Neuron (in vitro differentiated cells): ENCODE measurements around the gene GNG8.

Experiments
- H2AFZ ChIP-seq: one replicate; pipeline ENCODE4 v1.6.1; 2013; ENCODE audit warnings: low read depth, mild to moderate bottlenecking, inconsistent platforms, low read length, moderate library complexity
- H3K27me3 ChIP-seq: one replicate; pipeline ENCODE4 v1.6.1; 2013; ENCODE audit warnings: low read length; ENCODE audit not compliant: insufficient read depth
- H3K36me3 ChIP-seq: one replicate; pipeline ENCODE4 v1.6.1; 2013; ENCODE audit warnings: low read length; ENCODE audit not compliant: insufficient read depth
- H3K4me1 ChIP-seq: one replicate; pipeline ENCODE4 v1.6.1; 2013; ENCODE audit warnings: low read length; ENCODE audit not compliant: insufficient read depth
- H3K4me3 ChIP-seq: 2 replicates; pipeline ENCODE4 v1.5.1; 2013; ENCODE audit warnings: mild to moderate bottlenecking, low read length, moderate library complexity
- H3K9me3 ChIP-seq: one replicate; pipeline ENCODE4 v1.6.1; 2013; ENCODE audit warnings: low read length

GNG8 gene

GRCh38 chr19:46635920-46636761 lies at the start of gene GNG8:
Gene GNG8, minus strand, starts transcription at chr19:46636202. Its CDS starts 1,520 bp downstream, at chr19:46634682.
- Histone ChIP-seq H3K36me3 (no peaks in the 10 kb centered on the region), H3K4me3 (no peak within 1 kb of the TSS), H3K4me1 (peaks cover 43% of the 10 kb centered on the region), H2AFZ (no peak within 1 kb of the TSS), H3K27me3 (peaks cover 36% of the 10 kb centered on the region), H3K9me3 (no peaks in the 10 kb centered on the region)

- Histone ChIP-seq H3K4me1 (no peaks in the 10 kb centered on the region), H2AFZ (no peak overlapping the region), H3K9me3 (no peaks in the 10 kb centered on the region), H3K4me3 (no peak overlapping the region), H3K27me3 (no peaks in the 10 kb centered on the region), H3K36me3 (peaks cover 57% of the 10 kb centered on the region)
These were observed 49.2 kb upstream of the GNG8 start for GRCh38 chr19:46685189-46685588.

- H3K36me3 ChIP-seq, result peaks cover 51% of the 10 kb centered on the region
- no peak overlapping the region for H2AFZ ChIP-seq
These were observed 42.2 kb upstream of the GNG8 start for GRCh38 chr19:46678110-46678732.

GRCh38 chr19:46674416-46675178 lies 38.6 kb upstream of the GNG8 start:
- H3K27me3 ChIP-seq, result no peaks in the 10 kb centered on the region

More at GRCh38 chr19:46678110-46678732, 42.2 kb upstream of the GNG8 start:
- H3K4me3 ChIP-seq, result no peak overlapping the region
- no peaks in the 10 kb centered on the region for H3K27me3 ChIP-seq
- no peaks in the 10 kb centered on the region for H3K9me3 ChIP-seq
- no peaks in the 10 kb centered on the region for H3K4me1 ChIP-seq

GRCh38 chr19:46670813-46671212 lies 34.8 kb upstream of the GNG8 start:
- Histone ChIP-seq H2AFZ (no peak overlapping the region), H3K9me3 (no peaks in the 10 kb centered on the region), H3K36me3 (peaks cover 26% of the 10 kb centered on the region), H3K4me3 (no peak overlapping the region), H3K4me1 (no peaks in the 10 kb centered on the region), H3K27me3 (no peaks in the 10 kb centered on the region)

More at GRCh38 chr19:46674416-46675178, 38.6 kb upstream of the GNG8 start:
- no peak overlapping the region for H3K4me3 ChIP-seq
- H3K4me1 ChIP-seq, result no peaks in the 10 kb centered on the region
- H3K36me3 ChIP-seq, result peaks cover 44% of the 10 kb centered on the region
- no peaks in the 10 kb centered on the region for H3K9me3 ChIP-seq
- no peak overlapping the region for H2AFZ ChIP-seq

GRCh38 chr19:46668662-46669061 lies 32.7 kb upstream of the GNG8 start:
- Histone ChIP-seq H3K4me3 (no peak overlapping the region), H3K4me1 (no peaks in the 10 kb centered on the region), H2AFZ (no peak overlapping the region), H3K9me3 (no peaks in the 10 kb centered on the region), H3K36me3 (peaks cover 10% of the 10 kb centered on the region), H3K27me3 (no peaks in the 10 kb centered on the region)

- Histone ChIP-seq H3K9me3 (no peaks in the 10 kb centered on the region), H3K4me3 (no peak overlapping the region), H3K27me3 (no peaks in the 10 kb centered on the region), H3K4me1 (peaks cover 11% of the 10 kb centered on the region), H2AFZ (no peak overlapping the region), H3K36me3 (no peaks in the 10 kb centered on the region)
These were observed 29.1 kb upstream of the GNG8 start for GRCh38 chr19:46665072-46665471.

- Histone ChIP-seq H3K4me3 (peak overlapping the region; percentile 22), H3K36me3 (no peaks in the 10 kb centered on the region), H3K4me1 (peaks cover 26% of the 10 kb centered on the region), H3K9me3 (no peaks in the 10 kb centered on the region), H3K27me3 (no peaks in the 10 kb centered on the region), H2AFZ (no peak overlapping the region)
These were observed 26.0 kb upstream of the GNG8 start for GRCh38 chr19:46661735-46662592.

GRCh38 chr19:46661020-46661731 lies 25.2 kb upstream of the GNG8 start, which contains the start of gene DACT3:
Gene DACT3, minus strand, starts transcription at chr19:46661182. Its CDS starts 118 bp downstream, at chr19:46661064.
- no peaks in the 10 kb centered on the region for H3K36me3 ChIP-seq
- H3K9me3 ChIP-seq, result no peaks in the 10 kb centered on the region
- H2AFZ ChIP-seq, result peak within 1 kb of the TSS; percentile 74
- H3K4me1 ChIP-seq, result peaks cover 26% of the 10 kb centered on the region
- H3K27me3 ChIP-seq, result no peaks in the 10 kb centered on the region
- peak within 1 kb of the TSS; percentile 80 for H3K4me3 ChIP-seq

GRCh38 chr19:46660551-46661019 lies 24.6 kb upstream of the GNG8 start:
- Histone ChIP-seq H3K27me3 (no peaks in the 10 kb centered on the region), H3K4me1 (peaks cover 27% of the 10 kb centered on the region), H3K4me3 (peak overlapping the region; percentile 80), H3K36me3 (no peaks in the 10 kb centered on the region), H2AFZ (peak overlapping the region; percentile 74), H3K9me3 (no peaks in the 10 kb centered on the region)

GRCh38 chr19:46660008-46660517 lies 24.1 kb upstream of the GNG8 start:
- Histone ChIP-seq H3K4me3 (peak overlapping the region; percentile 80), H3K9me3 (no peaks in the 10 kb centered on the region), H3K36me3 (no peaks in the 10 kb centered on the region), H2AFZ (peak overlapping the region; percentile 74), H3K4me1 (peaks cover 28% of the 10 kb centered on the region), H3K27me3 (no peaks in the 10 kb centered on the region)
